ENCODE results near the gene UTS2R.
"Not testable (repeated sequence)": the region's sequence is repeated elsewhere in the genome, so short reads cannot be mapped to it uniquely, and the experiment has no call there.

UTS2R gene

GRCh38 chr17:82373731-82374625 is 2.4 kb downstream of the UTS2R start:
- H3K4me3 Mint-ChIP-seq: no peak overlapping the region
- H3K27me3 Mint-ChIP-seq: peaks cover 52% of the 10 kb centered on the region
- H3K36me3 Mint-ChIP-seq (ENCODE audit: low read depth): no peaks in the 10 kb centered on the region

GRCh38 chr17:82374626-82375331 is 3.2 kb downstream of the UTS2R start:
- Mint-ChIP-seq H3K27me3 (peaks cover 50% of the 10 kb centered on the region), H3K36me3 (ENCODE audit: low read depth) (no peaks in the 10 kb centered on the region), H3K9me3 (no peaks in the 10 kb centered on the region), H3K4me3 (no peak overlapping the region), H3K27ac (no peak overlapping the region), H3K4me1 (ENCODE audit: low read depth) (peaks cover 16% of the 10 kb centered on the region)
- DNase-seq: no peak

More at GRCh38 chr17:82373731-82374625, 2.4 kb downstream of the UTS2R start:
- Mint-ChIP-seq H3K4me1 (ENCODE audit: low read depth) (peaks cover 16% of the 10 kb centered on the region), H3K9me3 (no peaks in the 10 kb centered on the region), H3K27ac (no peak overlapping the region)
- no peak for DNase-seq

- Mint-ChIP-seq H3K4me1 (ENCODE audit: low read depth) (peaks cover 13% of the 10 kb centered on the region), H3K4me3 (no peak overlapping the region), H3K9me3 (no peaks in the 10 kb centered on the region), H3K27ac (no peak overlapping the region), H3K27me3 (peaks cover 48% of the 10 kb centered on the region), H3K36me3 (ENCODE audit: low read depth) (no peaks in the 10 kb centered on the region)
- no peak for DNase-seq
Observed at GRCh38 chr17:82375359-82376041, 3.9 kb downstream of the UTS2R start.

GRCh38 chr17:82376042-82376730 is 4.6 kb downstream of the UTS2R start:
- Mint-ChIP-seq H3K9me3 (no peaks in the 10 kb centered on the region), H3K27me3 (peaks cover 46% of the 10 kb centered on the region), H3K4me3 (no peak overlapping the region), H3K36me3 (ENCODE audit: low read depth) (no peaks in the 10 kb centered on the region), H3K27ac (no peak overlapping the region), H3K4me1 (ENCODE audit: low read depth) (peaks cover 11% of the 10 kb centered on the region)
- no peak for DNase-seq

GRCh38 chr17:82377294-82377693 is 5.7 kb downstream of the UTS2R start:
- peaks cover 11% of the 10 kb centered on the region for H3K4me1 Mint-ChIP-seq (ENCODE audit: low read depth)
- H3K27me3 Mint-ChIP-seq: peaks cover 49% of the 10 kb centered on the region
- not testable (repeated sequence) for H3K4me3 Mint-ChIP-seq; H3K36me3 Mint-ChIP-seq (ENCODE audit: low read depth); H3K27ac Mint-ChIP-seq; DNase-seq; H3K9me3 Mint-ChIP-seq

GRCh38 chr17:82377924-82378740 is 6.6 kb downstream of the UTS2R start:
- peaks cover 5% of the 10 kb centered on the region for H3K4me1 Mint-ChIP-seq (ENCODE audit: low read depth)
- no peak overlapping the region for H3K4me3 Mint-ChIP-seq
- H3K9me3 Mint-ChIP-seq: no peaks in the 10 kb centered on the region
- H3K36me3 Mint-ChIP-seq (ENCODE audit: low read depth): no peaks in the 10 kb centered on the region
- H3K27ac Mint-ChIP-seq: no peak overlapping the region
- no peak for DNase-seq
- H3K27me3 Mint-ChIP-seq: peaks cover 41% of the 10 kb centered on the region

GRCh38 chr17:82378741-82379021 is 7.1 kb downstream of the UTS2R start:
- peaks cover 5% of the 10 kb centered on the region for H3K4me1 Mint-ChIP-seq (ENCODE audit: low read depth)
- no peak overlapping the region for H3K4me3 Mint-ChIP-seq
- DNase-seq: no peak
- H3K36me3 Mint-ChIP-seq (ENCODE audit: low read depth): no peaks in the 10 kb centered on the region
- H3K9me3 Mint-ChIP-seq: no peaks in the 10 kb centered on the region
- H3K27ac Mint-ChIP-seq: no peak overlapping the region
- peaks cover 35% of the 10 kb centered on the region for H3K27me3 Mint-ChIP-seq

- Mint-ChIP-seq H3K27ac (no peak overlapping the region), H3K9me3 (no peaks in the 10 kb centered on the region)
- no peak for DNase-seq
Observed at GRCh38 chr17:82380860-82381702, 9.5 kb downstream of the UTS2R start.

GRCh38 chr17:82381703-82382009 is 10.1 kb downstream of the UTS2R start:
- peaks cover 25% of the 10 kb centered on the region for H3K27me3 Mint-ChIP-seq
- H3K4me3 Mint-ChIP-seq; DNase-seq; H3K27ac Mint-ChIP-seq; H3K4me1 Mint-ChIP-seq (ENCODE audit: low read depth); H3K36me3 Mint-ChIP-seq (ENCODE audit: low read depth); H3K9me3 Mint-ChIP-seq: not testable (repeated sequence)

More at GRCh38 chr17:82380860-82381702, 9.5 kb downstream of the UTS2R start:
- Mint-ChIP-seq H3K36me3 (ENCODE audit: low read depth) (no peaks in the 10 kb centered on the region), H3K4me1 (ENCODE audit: low read depth) (peaks cover 5% of the 10 kb centered on the region), H3K4me3 (no peak overlapping the region), H3K27me3 (peaks cover 29% of the 10 kb centered on the region)

GRCh38 chr17:82382220-82382932 is 10.8 kb downstream of the UTS2R start:
- not testable (repeated sequence) for H3K27ac Mint-ChIP-seq; H3K9me3 Mint-ChIP-seq; H3K4me1 Mint-ChIP-seq (ENCODE audit: low read depth); DNase-seq; H3K4me3 Mint-ChIP-seq; H3K36me3 Mint-ChIP-seq (ENCODE audit: low read depth)
- H3K27me3 Mint-ChIP-seq: peaks cover 24% of the 10 kb centered on the region

GRCh38 chr17:82382933-82383255 is 11.3 kb downstream of the UTS2R start:
- H3K27me3 Mint-ChIP-seq: peaks cover 23% of the 10 kb centered on the region

GRCh38 chr17:82383411-82383810 is 11.8 kb downstream of the UTS2R start:
- Mint-ChIP-seq H3K27ac (no peak overlapping the region), H3K27me3 (peaks cover 23% of the 10 kb centered on the region), H3K4me3 (no peak overlapping the region), H3K4me1 (ENCODE audit: low read depth) (peaks cover 5% of the 10 kb centered on the region), H3K9me3 (no peaks in the 10 kb centered on the region), H3K36me3 (ENCODE audit: low read depth) (no peaks in the 10 kb centered on the region)
- DNase-seq: no peak

More at GRCh38 chr17:82382933-82383255, 11.3 kb downstream of the UTS2R start:
- Mint-ChIP-seq H3K9me3 (no peaks in the 10 kb centered on the region), H3K36me3 (ENCODE audit: low read depth) (no peaks in the 10 kb centered on the region), H3K4me3 (no peak overlapping the region), H3K4me1 (ENCODE audit: low read depth) (peaks cover 5% of the 10 kb centered on the region), H3K27ac (no peak overlapping the region)
- no peak for DNase-seq
